ENCODE measurements around the gene USP49. TPM values are rescaled to one million over a fixed set of nuclear protein-coding genes. Genes with fewer than 3 reads are reported as not detected.

Gene USP49
- total and polyA plus RNA-seq, 10 of the 15 experiments (the other 5 are each of a cell fraction or from before 2014, with no cell fraction given): 1.0 to 7.7 (median 4.3) TPM

DNA sequence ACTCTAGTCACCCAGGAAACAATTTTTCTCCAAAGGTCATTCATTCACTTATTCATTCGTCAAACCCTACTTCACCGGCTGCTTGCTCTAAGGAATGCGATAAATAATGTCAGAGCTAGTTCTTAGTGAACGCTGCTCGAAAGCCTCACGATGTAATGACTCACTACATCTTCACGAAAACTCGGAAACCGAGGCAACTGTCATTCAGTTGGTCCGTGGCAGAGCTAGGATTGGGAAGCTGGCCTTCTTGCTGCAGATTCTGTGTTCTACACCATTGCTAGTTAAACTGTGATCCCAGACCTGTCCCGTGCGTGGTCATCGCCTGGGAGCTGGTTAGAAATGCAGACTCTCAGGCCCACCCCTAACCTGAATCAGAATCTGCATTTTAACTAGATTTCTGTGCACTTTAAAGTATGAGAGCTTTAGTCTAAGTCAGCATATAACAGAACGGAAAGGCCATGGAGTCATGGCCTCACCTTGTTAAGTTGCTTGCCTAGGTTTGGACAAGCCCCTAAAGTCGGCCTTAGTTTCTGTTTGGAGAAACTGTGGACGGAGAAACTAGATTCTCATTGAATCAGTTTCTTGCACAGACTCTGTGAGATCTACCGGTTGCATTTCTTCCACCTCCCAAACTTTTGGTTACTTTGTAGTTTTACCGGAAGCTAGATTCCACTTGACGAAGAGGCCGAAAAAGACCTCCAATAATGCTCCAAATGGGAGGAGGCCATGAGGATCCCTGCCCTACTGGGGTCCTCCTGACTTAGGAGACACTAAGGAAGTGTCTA lies 47.1 kb upstream of the USP49 start:
- Histone ChIP-seq H3K36me3 (ENCODE audit: control insufficient read depth in 2 of 2, insufficient read depth in 2 of 2, low read length in 1 of 2) (no peaks in the 10 kb centered on the region; a peak in 2 of 4 replicates), H3K79me2 (ENCODE audit: control insufficient read depth, insufficient read depth, low read length) (peaks cover 35% of the 10 kb centered on the region), H3K4me3 (peak overlapping the region; percentile 98), H3K4me1 (ENCODE audit: control insufficient read depth, insufficient read depth, low read length) (peaks cover 24% of the 10 kb centered on the region), H4K20me1 (ENCODE audit: control insufficient read depth, insufficient read depth) (no peaks in the 10 kb centered on the region), H3K9ac (ENCODE audit: control insufficient read depth, insufficient read depth, low read length) (peak overlapping the region; percentile 30), H3K27me3 (replicated peaks in 1 of 2; ENCODE audit: control insufficient read depth in 2 of 2, insufficient read depth in 2 of 2, low read length in 1 of 2) (no peaks in the 10 kb centered on the region), H3K27ac (ENCODE audit: control insufficient read depth, insufficient read depth) (peak overlapping the region; percentile 22), H3K9me3 (replicated peaks; ENCODE audit: control insufficient read depth, insufficient read depth, low read length) (no peaks in the 10 kb centered on the region), H3K4me2 (ENCODE audit: control insufficient read depth, insufficient read depth) (peak overlapping the region; percentile 89), H2AFZ (ENCODE audit: control insufficient read depth, low read depth, low read length) (peak overlapping the region; percentile 83)
- DNase-seq (ENCODE audit: low read depth, low spot score) (no peak), ATAC-seq (no peak), FAIRE-seq (peak; percentile 75)
- ChIA-PET POLR2A (interaction anchor here (0.5 to 1.0 kb wide), 3 partner anchors 97 to 1950 kb away, joined by 4 to 7 read pairs (median 5); no protein-coding TSS in a partner anchor), RAD21 (ENCODE audit: unreplicated experiment) (interaction anchor here (0.6 to 6.4 kb wide), 5 partner anchors 10 to 100 kb away, joined by 3 to 69 read pairs (median 5); partner anchors contain the start of genes BYSL and MED20), CTCF (interaction anchor here (0.7 to 13.2 kb wide), 10 partner anchors 13 to 425 kb away, joined by 3 to 193 read pairs (median 3); partner anchors contain the start of genes BYSL, MED20 and TOMM6), SMC1A (ENCODE audit: uncharacterized antibody, unreplicated experiment) (interaction anchor here (0.6 to 12.4 kb wide), 12 partner anchors 8 to 953 kb away, joined by 3 to 138 read pairs (median 4); partner anchors contain the start of genes RPL7L1 and TAF8)
- intact Hi-C loops (cut with micrococcal nuclease; ENCODE audit: unreplicated experiment) (loop anchor here (5.0 kb wide), 2 partner anchors 85 to 270 kb away; no protein-coding TSS in a partner anchor), in situ Hi-C loops (cut with MboI) (no loop called here)
- 31% methylated on average over 20 of the region's 20 CpGs for WGBS (ENCODE audit: insufficient coverage, insufficient replicate concordance, low lambda C conversion rate, missing lambda C conversion rate)
- TF ChIP-seq, protein P1, sequence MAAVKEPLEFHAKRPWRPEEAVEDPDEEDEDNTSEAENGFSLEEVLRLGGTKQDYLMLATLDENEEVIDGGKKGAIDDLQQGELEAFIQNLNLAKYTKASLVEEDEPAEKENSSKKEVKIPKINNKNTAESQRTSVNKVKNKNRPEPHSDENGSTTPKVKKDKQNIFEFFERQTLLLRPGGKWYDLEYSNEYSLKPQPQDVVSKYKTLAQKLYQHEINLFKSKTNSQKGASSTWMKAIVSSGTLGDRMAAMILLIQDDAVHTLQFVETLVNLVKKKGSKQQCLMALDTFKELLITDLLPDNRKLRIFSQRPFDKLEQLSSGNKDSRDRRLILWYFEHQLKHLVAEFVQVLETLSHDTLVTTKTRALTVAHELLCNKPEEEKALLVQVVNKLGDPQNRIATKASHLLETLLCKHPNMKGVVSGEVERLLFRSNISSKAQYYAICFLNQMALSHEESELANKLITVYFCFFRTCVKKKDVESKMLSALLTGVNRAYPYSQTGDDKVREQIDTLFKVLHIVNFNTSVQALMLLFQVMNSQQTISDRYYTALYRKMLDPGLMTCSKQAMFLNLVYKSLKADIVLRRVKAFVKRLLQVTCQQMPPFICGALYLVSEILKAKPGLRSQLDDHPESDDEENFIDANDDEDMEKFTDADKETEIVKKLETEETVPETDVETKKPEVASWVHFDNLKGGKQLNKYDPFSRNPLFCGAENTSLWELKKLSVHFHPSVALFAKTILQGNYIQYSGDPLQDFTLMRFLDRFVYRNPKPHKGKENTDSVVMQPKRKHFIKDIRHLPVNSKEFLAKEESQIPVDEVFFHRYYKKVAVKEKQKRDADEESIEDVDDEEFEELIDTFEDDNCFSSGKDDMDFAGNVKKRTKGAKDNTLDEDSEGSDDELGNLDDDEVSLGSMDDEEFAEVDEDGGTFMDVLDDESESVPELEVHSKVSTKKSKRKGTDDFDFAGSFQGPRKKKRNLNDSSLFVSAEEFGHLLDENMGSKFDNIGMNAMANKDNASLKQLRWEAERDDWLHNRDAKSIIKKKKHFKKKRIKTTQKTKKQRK (IDR thresholded peaks at IDR 0.05; ENCODE audit: low read depth, low read length): no peak
- TF ChIP-seq JUND (IDR thresholded peaks at IDR 0.05; ENCODE audit: low read depth, low read length): no peak
- TF ChIP-seq, protein P2, sequence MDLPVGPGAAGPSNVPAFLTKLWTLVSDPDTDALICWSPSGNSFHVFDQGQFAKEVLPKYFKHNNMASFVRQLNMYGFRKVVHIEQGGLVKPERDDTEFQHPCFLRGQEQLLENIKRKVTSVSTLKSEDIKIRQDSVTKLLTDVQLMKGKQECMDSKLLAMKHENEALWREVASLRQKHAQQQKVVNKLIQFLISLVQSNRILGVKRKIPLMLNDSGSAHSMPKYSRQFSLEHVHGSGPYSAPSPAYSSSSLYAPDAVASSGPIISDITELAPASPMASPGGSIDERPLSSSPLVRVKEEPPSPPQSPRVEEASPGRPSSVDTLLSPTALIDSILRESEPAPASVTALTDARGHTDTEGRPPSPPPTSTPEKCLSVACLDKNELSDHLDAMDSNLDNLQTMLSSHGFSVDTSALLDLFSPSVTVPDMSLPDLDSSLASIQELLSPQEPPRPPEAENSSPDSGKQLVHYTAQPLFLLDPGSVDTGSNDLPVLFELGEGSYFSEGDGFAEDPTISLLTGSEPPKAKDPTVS (IDR thresholded peaks at IDR 0.05; ENCODE audit: low read depth, low read length): no peak
- TF ChIP-seq, protein P3, sequence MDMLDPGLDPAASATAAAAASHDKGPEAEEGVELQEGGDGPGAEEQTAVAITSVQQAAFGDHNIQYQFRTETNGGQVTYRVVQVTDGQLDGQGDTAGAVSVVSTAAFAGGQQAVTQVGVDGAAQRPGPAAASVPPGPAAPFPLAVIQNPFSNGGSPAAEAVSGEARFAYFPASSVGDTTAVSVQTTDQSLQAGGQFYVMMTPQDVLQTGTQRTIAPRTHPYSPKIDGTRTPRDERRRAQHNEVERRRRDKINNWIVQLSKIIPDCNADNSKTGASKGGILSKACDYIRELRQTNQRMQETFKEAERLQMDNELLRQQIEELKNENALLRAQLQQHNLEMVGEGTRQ (IDR thresholded peaks at IDR 0.05; ENCODE audit: borderline replicate concordance, low read depth, low read length): no peak
- no peak for TF ChIP-seq FOXM1 (IDR thresholded peaks at IDR 0.05; ENCODE audit: low read depth, low read length)
- TF ChIP-seq, protein P4, sequence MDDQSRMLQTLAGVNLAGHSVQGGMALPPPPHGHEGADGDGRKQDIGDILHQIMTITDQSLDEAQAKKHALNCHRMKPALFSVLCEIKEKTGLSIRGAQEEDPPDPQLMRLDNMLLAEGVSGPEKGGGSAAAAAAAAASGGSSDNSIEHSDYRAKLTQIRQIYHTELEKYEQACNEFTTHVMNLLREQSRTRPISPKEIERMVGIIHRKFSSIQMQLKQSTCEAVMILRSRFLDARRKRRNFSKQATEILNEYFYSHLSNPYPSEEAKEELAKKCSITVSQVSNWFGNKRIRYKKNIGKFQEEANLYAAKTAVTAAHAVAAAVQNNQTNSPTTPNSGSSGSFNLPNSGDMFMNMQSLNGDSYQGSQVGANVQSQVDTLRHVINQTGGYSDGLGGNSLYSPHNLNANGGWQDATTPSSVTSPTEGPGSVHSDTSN (IDR thresholded peaks at IDR 0.05; ENCODE audit: insufficient replicate concordance, low read depth, low read length): no peak
- 0 out of 2 replicates have a peak, but pooled peaks have one; percentile 52 for TF ChIP-seq PML (IDR thresholded peaks at IDR 0.05; ENCODE audit: low read length)
- TF ChIP-seq, protein P5, sequence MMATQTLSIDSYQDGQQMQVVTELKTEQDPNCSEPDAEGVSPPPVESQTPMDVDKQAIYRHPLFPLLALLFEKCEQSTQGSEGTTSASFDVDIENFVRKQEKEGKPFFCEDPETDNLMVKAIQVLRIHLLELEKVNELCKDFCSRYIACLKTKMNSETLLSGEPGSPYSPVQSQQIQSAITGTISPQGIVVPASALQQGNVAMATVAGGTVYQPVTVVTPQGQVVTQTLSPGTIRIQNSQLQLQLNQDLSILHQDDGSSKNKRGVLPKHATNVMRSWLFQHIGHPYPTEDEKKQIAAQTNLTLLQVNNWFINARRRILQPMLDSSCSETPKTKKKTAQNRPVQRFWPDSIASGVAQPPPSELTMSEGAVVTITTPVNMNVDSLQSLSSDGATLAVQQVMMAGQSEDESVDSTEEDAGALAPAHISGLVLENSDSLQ (IDR thresholded peaks at IDR 0.05): 0 out of 2 replicates have a peak, but pooled peaks have one; percentile 12
- TF ChIP-seq, protein P6, sequence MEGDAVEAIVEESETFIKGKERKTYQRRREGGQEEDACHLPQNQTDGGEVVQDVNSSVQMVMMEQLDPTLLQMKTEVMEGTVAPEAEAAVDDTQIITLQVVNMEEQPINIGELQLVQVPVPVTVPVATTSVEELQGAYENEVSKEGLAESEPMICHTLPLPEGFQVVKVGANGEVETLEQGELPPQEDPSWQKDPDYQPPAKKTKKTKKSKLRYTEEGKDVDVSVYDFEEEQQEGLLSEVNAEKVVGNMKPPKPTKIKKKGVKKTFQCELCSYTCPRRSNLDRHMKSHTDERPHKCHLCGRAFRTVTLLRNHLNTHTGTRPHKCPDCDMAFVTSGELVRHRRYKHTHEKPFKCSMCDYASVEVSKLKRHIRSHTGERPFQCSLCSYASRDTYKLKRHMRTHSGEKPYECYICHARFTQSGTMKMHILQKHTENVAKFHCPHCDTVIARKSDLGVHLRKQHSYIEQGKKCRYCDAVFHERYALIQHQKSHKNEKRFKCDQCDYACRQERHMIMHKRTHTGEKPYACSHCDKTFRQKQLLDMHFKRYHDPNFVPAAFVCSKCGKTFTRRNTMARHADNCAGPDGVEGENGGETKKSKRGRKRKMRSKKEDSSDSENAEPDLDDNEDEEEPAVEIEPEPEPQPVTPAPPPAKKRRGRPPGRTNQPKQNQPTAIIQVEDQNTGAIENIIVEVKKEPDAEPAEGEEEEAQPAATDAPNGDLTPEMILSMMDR (IDR thresholded peaks at IDR 0.05 in 2 of 3, conservative IDR thresholded peaks at IDR 0.05 in 1 of 3; ENCODE audit: control insufficient read depth in 2 of 3, extremely low read depth in 1 of 3, insufficient read depth in 1 of 3, low read depth in 3 of 3, low read length in 3 of 3): no peak
- TSS peak; percentile 89 for BruUV-seq (replicated peaks)

Data from GM12878 (cell line).